GM12878 (cell line): ENCODE data around the gene VPS26B. TPM values are rescaled to one million over a fixed set of nuclear protein-coding genes. Genes with fewer than 3 reads are reported as not detected.

ENCODE experiments used
- ATAC-seq: fragments of 200-7000 bp; cut with Tn5 transposase; 3 replicates; pipeline ENCODE4 v1.9.1; 2020; ENCODE audit warnings: mild to moderate bottlenecking, moderate library complexity
- BruUV-seq: library from RNA; stranded (reverse); fragments of 400-500 nt; replicated peaks from 2 replicates; lab custom pipeline; 2021; lab: Mats Ljungman, UMichigan
- CTCF ChIA-PET: fragments of 300-600 bp; sonication (Branson Sonifier 250); formaldehyde crosslinking; extraction: SDS; loops from one replicate; lab custom pipeline; 2021; ENCODE audit warnings: inconsistent platforms; lab: Yijun Ruan, JAX
- POLR2A ChIA-PET: fragments of 350-600 bp; formaldehyde crosslinking; extraction: SDS; loops from one replicate; lab custom pipeline; 2021; ENCODE audit warnings: inconsistent platforms; lab: Charles Lee
- RAD21 ChIA-PET: fragments of 300-600 bp; sonication (Branson Sonifier 250); formaldehyde crosslinking; loops from one replicate; lab custom pipeline; 2023; ENCODE audit warnings: antibody characterized with exemption; ENCODE audit not compliant: unreplicated experiment; lab: Charles Lee
- SMC1A ChIA-PET: fragments of 300-600 bp; sonication (Branson Sonifier 250); formaldehyde crosslinking; loops from one replicate; lab custom pipeline; 2023; ENCODE audit not compliant: unreplicated experiment, uncharacterized antibody; lab: Charles Lee
- DNase-seq: peaks from one replicate; pipeline ENCODE4 v3.0.0-alpha.2; 2011; ENCODE audit warnings: low read depth, low spot score
- FAIRE-seq: peaks from 3 replicates; lab custom pipeline; 2011; peaks lifted over from hg19 to GRCh38; lab: Jason Lieb, UNC
- H2AFZ ChIP-seq: 2 replicates; pipeline ENCODE4 v1.6.0; 2011; ENCODE audit warnings: low read depth, low read length, control low read depth; ENCODE audit not compliant: control insufficient read depth
- H3K27ac ChIP-seq: 2 replicates; pipeline ENCODE4 v1.5.1; 2011; ENCODE audit warnings: control low read depth; ENCODE audit not compliant: control insufficient read depth, insufficient read depth
- H3K27me3 ChIP-seq, 2 experiments: replicated peaks in 1 of 2; 2 replicates each; pipeline versions ENCODE4 v1.6.0 to v1.6.1; 2011; ENCODE audit warnings: low read length in 1 of 2; ENCODE audit not compliant: control insufficient read depth in 2 of 2, insufficient read depth in 2 of 2
- H3K36me3 ChIP-seq, 2 experiments: 2 replicates each; pipeline ENCODE4 v1.5.1; 2011; ENCODE audit warnings: low read length in 1 of 2; ENCODE audit not compliant: control insufficient read depth in 2 of 2, insufficient read depth in 2 of 2
- H3K4me1 ChIP-seq: 2 replicates; pipeline ENCODE4 v1.6.1; 2011; ENCODE audit warnings: mild to moderate bottlenecking, low read length, moderate library complexity, mixed read lengths; ENCODE audit not compliant: control insufficient read depth, insufficient read depth
- H3K4me2 ChIP-seq: 2 replicates; pipeline ENCODE4 v1.6.0; 2011; ENCODE audit warnings: control low read depth; ENCODE audit not compliant: control insufficient read depth, insufficient read depth
- H3K4me3 ChIP-seq: fragments of 200-600 bp; sonication (generic); 2 replicates; pipeline ENCODE4 v1.5.1; 2016
- H3K79me2 ChIP-seq: 2 replicates; pipeline ENCODE4 v1.6.0; 2011; ENCODE audit warnings: low read length; ENCODE audit not compliant: control insufficient read depth, insufficient read depth
- H3K9ac ChIP-seq: 2 replicates; pipeline ENCODE4 v1.8.0; 2011; ENCODE audit warnings: low read length, control low read depth, mixed read lengths; ENCODE audit not compliant: control insufficient read depth, insufficient read depth
- H3K9me3 ChIP-seq: replicated peaks from 3 replicates; pipeline ENCODE4 v1.5.1; 2011; ENCODE audit warnings: mild to moderate bottlenecking, low read length; ENCODE audit not compliant: control insufficient read depth, insufficient read depth
- H4K20me1 ChIP-seq: 2 replicates; pipeline ENCODE4 v1.6.0; 2011; ENCODE audit not compliant: control insufficient read depth, insufficient read depth
- EGR1 ChIP-seq, 2 experiments: IDR thresholded peaks; 1 replicate in 1 of 2; 2 replicates in 1 of 2; pipeline ENCODE4 v1.6.1; 2011 to 2012; ENCODE audit warnings: low read depth in 2 of 2, low read length in 2 of 2, borderline replicate concordance in 1 of 2, mild to moderate bottlenecking in 1 of 2, moderate library complexity in 1 of 2
- ESRRA ChIP-seq: IDR thresholded peaks from 2 replicates; pipeline ENCODE4 v1.6.1; 2012; ENCODE audit warnings: mild to moderate bottlenecking, low read length, improper control_type of control experiment
- MEF2A ChIP-seq: IDR thresholded peaks from 2 replicates; pipeline ENCODE4 v1.6.1; 2011; ENCODE audit warnings: low read depth, mild to moderate bottlenecking, low read length, moderate library complexity; ENCODE audit not compliant: insufficient read depth
- MEF2B ChIP-seq: fragments of 450-650 bp; IDR thresholded peaks from 2 replicates; pipeline ENCODE4 v1.6.1; 2018; ENCODE audit warnings: mild to moderate bottlenecking, moderate library complexity; ENCODE audit not compliant: partially characterized antibody, poor library complexity, severe bottlenecking
- NBN ChIP-seq: fragments of 450-650 bp; IDR thresholded peaks from 2 replicates; pipeline ENCODE4 v1.6.1; 2016
- RAD21 ChIP-seq: IDR thresholded peaks from 2 replicates; pipeline ENCODE4 v1.6.1; 2011; ENCODE audit warnings: mild to moderate bottlenecking, low read depth, low read length, moderate library complexity; ENCODE audit not compliant: insufficient read depth
- TARDBP ChIP-seq: IDR thresholded peaks from 2 replicates; pipeline ENCODE4 v1.6.1; 2016; ENCODE audit warnings: borderline replicate concordance
- WRNIP1 ChIP-seq: IDR thresholded peaks from 2 replicates; pipeline ENCODE4 v1.6.1; 2011; ENCODE audit warnings: low read depth, low read length, improper control_type of control experiment, borderline replicate concordance
- ZBED1 ChIP-seq: IDR thresholded peaks from 2 replicates; pipeline ENCODE4 v1.6.1; 2016; ENCODE audit warnings: borderline replicate concordance
- WGBS: methylation state at CpG from one replicate; pipeline ENCODE4 v1.1.6; 2016; ENCODE audit warnings: low lambda C conversion rate; ENCODE audit not compliant: insufficient replicate concordance, insufficient coverage; ENCODE audit errors: missing lambda C conversion rate; 5-methylcytosine and 5-hydroxymethylcytosine counted together
- in situ Hi-C: fragments of 300-500 bp; cut with MboI; formaldehyde crosslinking; loops from 9 replicates; pipeline ENCODE4 v1.14.3; 2018; ENCODE audit warnings: mixed read lengths
- intact Hi-C: fragments of 100-400 bp; cut with micrococcal nuclease; formaldehyde crosslinking; loops from one replicate; pipeline ENCODE4 v1.14.2; 2022; ENCODE audit not compliant: unreplicated experiment
- polyA plus RNA-seq, 11 experiments: library from polyadenylated mRNA; depleted of rRNA in 4 of 11; unstranded in 6 of 11; stranded (reverse) in 5 of 11; fragments of >200 nt; fragmentation: Nextera tagmentation in 4 of 11; fragmentation: Illumina TruSeq in 1 of 11; extraction: Ambion mirVana in 4 of 11; extraction: Trizol in 1 of 11; gene quantifications; 1 replicate in 1 of 11; 2 replicates in 10 of 11; pipeline versions ENCODE4 v1.2.1 to v1.2.3, GENCODE V29; 2011 to 2016; ENCODE audit warnings: inconsistent platforms in 2 of 11, missing spikeins in 2 of 11, low read depth in 1 of 11
- total RNA-seq, 4 experiments: library from RNA; depleted of rRNA in 3 of 4; stranded (reverse); fragments of >200 nt in 3 of 4; fragmentation: Illumina TruSeq in 1 of 4; extraction: Trizol in 1 of 4; gene quantifications; 2 replicates each; pipeline versions ENCODE4 v1.2.1 to v1.2.3, GENCODE V29; 2013 to 2021
- TF ChIP-seq, protein P1 (sequence below): fragments of 450-650 bp; formaldehyde crosslinking; IDR thresholded peaks from 2 replicates; pipeline ENCODE4 v1.4.0; 2022; ENCODE audit warnings: mild to moderate bottlenecking, moderate library complexity
- TF ChIP-seq, protein P2 (sequence below): fragments of 450-650 bp; IDR thresholded peaks from 2 replicates; pipeline ENCODE4 v1.6.1; 2018; ENCODE audit warnings: borderline replicate concordance, mild to moderate bottlenecking; ENCODE audit not compliant: partially characterized antibody
- TF ChIP-seq, protein P3 (sequence below): IDR thresholded peaks from 2 replicates; pipeline ENCODE4 v1.6.1; 2012; ENCODE audit warnings: low read depth, low read length, improper control_type of control experiment
- TF ChIP-seq, protein P4 (sequence below): fragments of 450-650 bp; IDR thresholded peaks from 2 replicates; pipeline ENCODE4 v1.6.1; 2017; ENCODE audit warnings: mild to moderate bottlenecking, low read depth, inconsistent platforms; ENCODE audit not compliant: poor library complexity, severe bottlenecking

Gene VPS26B
- total and polyA plus RNA-seq, 10 of the 15 experiments (the other 5 are each of a cell fraction or from before 2014, with no cell fraction given), result 1.6 to 26.9 (median 13.3) TPM

DNA sequence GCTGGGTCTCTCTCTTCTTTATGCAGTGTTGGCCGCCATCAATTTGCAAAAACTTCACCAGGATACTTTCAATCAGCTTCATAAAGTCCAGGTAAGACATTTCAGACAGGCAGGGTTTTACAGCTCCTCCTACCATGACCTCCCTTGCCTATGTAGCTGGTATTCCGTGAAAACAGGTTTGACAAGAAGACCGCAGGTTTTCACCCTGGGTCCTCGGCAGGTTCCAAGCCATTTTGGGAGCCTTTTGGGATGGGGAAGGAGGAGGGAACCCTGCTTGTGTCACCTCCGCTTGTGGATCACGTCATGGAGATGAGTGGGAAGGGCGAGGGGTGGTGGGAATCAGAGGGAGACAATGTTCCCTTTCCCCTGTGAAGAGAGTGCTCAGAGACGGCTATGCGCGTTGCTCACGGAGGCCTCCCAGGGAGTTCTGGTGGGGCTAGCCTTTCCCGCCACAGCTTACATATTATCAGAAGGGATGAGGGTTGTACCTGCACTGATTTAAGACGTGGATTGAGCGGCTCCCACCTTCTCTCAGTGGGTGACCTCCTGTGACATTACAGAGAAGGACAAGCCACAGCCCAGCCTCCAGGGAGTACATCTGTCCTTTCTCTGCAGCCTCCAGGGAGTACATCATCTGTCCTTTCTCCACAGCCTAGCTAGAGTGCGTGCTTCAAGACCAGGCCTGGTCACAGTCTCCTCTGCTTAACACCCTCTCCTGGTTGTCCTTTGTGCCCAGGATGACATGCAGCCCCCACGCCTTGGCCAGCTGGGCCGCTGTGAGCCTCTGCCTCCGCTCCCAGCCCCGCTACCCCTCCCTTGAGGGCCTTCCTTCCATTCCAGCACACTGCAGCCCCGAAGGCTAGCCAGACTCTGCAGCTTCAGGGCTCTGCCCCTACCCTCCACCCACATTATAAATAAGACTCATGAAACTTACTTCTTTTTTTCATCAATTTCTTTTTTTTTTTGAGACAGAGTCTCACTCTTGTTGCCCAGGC is 68.9 kb downstream of the VPS26B start:
- no peaks in the 10 kb centered on the region for H3K79me2 ChIP-seq
- ATAC-seq (no peak), FAIRE-seq (no peak), DNase-seq (no peak)
- no peak overlapping the region for H3K4me2 ChIP-seq
- no peaks in the 10 kb centered on the region for H3K36me3 ChIP-seq
- in situ Hi-C loops, result no loop called here
- intact Hi-C loops, result no loop called here
- ChIA-PET CTCF (interaction anchor here (0.6 kb wide), 1 partner anchor 36 kb away, joined by 4 read pairs; no protein-coding TSS in a partner anchor), SMC1A (no interaction called here), POLR2A (no interaction called here), RAD21 (no interaction called here)
- no TSS peak for BruUV-seq
- no peak overlapping the region for H3K9ac ChIP-seq
- no peaks in the 10 kb centered on the region for H3K4me1 ChIP-seq
- no peaks in the 10 kb centered on the region for H4K20me1 ChIP-seq
- no peaks in the 10 kb centered on the region for H3K9me3 ChIP-seq
- no peak overlapping the region for H3K27ac ChIP-seq
- H3K4me3 ChIP-seq, result no peak overlapping the region
- H2AFZ ChIP-seq, result no peak overlapping the region
- 38% methylated on average over 20 of the region's 20 CpGs for WGBS
- H3K27me3 ChIP-seq, result peaks cover 0 to 2% of the 10 kb centered on the region in 2 experiments; a peak in 1 of 4 replicates
- TF ChIP-seq RAD21 (no peak), MEF2B (no peak), TARDBP (no peak), ZBED1 (no peak), NBN (no peak), EGR1 (IDR thresholded peaks at IDR 0.05; ENCODE audit: borderline replicate concordance in 1 of 2, low read depth in 2 of 2, low read length in 2 of 2) (no peak), ESRRA (no peak), MEF2A (no peak), WRNIP1 (no peak)
- TF ChIP-seq, protein P1, sequence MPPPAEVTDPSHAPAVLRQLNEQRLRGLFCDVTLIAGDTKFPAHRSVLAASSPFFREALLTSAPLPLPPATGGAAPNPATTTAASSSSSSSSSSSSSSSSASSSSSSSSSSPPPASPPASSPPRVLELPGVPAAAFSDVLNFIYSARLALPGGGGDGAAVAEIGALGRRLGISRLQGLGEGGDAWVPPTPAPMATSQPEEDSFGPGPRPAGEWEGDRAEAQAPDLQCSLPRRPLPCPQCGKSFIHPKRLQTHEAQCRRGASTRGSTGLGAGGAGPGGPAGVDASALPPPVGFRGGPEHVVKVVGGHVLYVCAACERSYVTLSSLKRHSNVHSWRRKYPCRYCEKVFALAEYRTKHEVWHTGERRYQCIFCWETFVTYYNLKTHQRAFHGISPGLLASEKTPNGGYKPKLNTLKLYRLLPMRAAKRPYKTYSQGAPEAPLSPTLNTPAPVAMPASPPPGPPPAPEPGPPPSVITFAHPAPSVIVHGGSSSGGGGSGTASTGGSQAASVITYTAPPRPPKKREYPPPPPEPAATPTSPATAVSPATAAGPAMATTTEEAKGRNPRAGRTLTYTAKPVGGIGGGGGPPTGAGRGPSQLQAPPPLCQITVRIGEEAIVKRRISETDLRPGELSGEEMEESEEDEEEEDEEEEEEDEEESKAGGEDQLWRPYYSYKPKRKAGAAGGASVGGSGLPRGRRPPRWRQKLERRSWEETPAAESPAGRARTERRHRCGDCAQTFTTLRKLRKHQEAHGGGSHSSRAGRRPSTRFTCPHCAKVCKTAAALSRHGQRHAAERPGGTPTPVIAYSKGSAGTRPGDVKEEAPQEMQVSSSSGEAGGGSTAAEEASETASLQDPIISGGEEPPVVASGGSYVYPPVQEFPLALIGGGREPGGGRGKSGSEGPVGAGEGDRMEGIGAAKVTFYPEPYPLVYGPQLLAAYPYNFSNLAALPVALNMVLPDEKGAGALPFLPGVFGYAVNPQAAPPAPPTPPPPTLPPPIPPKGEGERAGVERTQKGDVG (CRISPR knock-in tag), result no peak
- TF ChIP-seq, protein P2, sequence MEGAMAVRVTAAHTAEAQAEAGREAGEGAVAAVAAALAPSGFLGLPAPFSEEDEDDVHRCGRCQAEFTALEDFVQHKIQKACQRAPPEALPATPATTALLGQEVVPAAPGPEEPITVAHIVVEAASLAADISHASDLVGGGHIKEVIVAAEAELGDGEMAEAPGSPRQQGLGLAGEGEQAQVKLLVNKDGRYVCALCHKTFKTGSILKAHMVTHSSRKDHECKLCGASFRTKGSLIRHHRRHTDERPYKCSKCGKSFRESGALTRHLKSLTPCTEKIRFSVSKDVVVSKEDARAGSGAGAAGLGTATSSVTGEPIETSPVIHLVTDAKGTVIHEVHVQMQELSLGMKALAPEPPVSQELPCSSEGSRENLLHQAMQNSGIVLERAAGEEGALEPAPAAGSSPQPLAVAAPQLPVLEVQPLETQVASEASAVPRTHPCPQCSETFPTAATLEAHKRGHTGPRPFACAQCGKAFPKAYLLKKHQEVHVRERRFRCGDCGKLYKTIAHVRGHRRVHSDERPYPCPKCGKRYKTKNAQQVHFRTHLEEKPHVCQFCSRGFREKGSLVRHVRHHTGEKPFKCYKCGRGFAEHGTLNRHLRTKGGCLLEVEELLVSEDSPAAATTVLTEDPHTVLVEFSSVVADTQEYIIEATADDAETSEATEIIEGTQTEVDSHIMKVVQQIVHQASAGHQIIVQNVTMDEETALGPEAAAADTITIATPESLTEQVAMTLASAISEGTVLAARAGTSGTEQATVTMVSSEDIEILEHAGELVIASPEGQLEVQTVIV, result no peak
- TF ChIP-seq, protein P3, sequence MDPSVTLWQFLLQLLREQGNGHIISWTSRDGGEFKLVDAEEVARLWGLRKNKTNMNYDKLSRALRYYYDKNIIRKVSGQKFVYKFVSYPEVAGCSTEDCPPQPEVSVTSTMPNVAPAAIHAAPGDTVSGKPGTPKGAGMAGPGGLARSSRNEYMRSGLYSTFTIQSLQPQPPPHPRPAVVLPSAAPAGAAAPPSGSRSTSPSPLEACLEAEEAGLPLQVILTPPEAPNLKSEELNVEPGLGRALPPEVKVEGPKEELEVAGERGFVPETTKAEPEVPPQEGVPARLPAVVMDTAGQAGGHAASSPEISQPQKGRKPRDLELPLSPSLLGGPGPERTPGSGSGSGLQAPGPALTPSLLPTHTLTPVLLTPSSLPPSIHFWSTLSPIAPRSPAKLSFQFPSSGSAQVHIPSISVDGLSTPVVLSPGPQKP, result no peak
- TF ChIP-seq, protein P4, sequence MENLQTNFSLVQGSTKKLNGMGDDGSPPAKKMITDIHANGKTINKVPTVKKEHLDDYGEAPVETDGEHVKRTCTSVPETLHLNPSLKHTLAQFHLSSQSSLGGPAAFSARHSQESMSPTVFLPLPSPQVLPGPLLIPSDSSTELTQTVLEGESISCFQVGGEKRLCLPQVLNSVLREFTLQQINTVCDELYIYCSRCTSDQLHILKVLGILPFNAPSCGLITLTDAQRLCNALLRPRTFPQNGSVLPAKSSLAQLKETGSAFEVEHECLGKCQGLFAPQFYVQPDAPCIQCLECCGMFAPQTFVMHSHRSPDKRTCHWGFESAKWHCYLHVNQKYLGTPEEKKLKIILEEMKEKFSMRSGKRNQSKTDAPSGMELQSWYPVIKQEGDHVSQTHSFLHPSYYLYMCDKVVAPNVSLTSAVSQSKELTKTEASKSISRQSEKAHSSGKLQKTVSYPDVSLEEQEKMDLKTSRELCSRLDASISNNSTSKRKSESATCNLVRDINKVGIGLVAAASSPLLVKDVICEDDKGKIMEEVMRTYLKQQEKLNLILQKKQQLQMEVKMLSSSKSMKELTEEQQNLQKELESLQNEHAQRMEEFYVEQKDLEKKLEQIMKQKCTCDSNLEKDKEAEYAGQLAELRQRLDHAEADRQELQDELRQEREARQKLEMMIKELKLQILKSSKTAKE, result no peak
